Measurements from ENCODE around the gene RSAD2.
"Not testable (repeated sequence)": the region's sequence is repeated elsewhere in the genome, so short reads cannot be mapped to it uniquely, and the experiment has no call there.

The RSAD2 gene

GRCh38 chr2:6846540-6846939, 31.0 kb upstream of the RSAD2 start:
- no peak overlapping the region for H3K9ac ChIP-seq (ENCODE audit: low read length)
- no peak overlapping the region for H3K27ac ChIP-seq (ENCODE audit: low read length)
- no peaks in the 10 kb centered on the region for H3K36me3 ChIP-seq (ENCODE audit: control insufficient read depth, low read depth, low read length)
- H3K27me3 ChIP-seq (ENCODE audit: control insufficient read depth, insufficient read depth, low read length), result no peaks in the 10 kb centered on the region
- peaks cover 45% of the 10 kb centered on the region for H3K9me3 ChIP-seq (ENCODE audit: control insufficient read depth, low read depth, low read length)
- H3K4me3 ChIP-seq (ENCODE audit: low read length), result no peak overlapping the region
- no peaks in the 10 kb centered on the region for H3K4me1 ChIP-seq (ENCODE audit: control insufficient read depth, low read depth, low read length)

GRCh38 chr2:6846967-6847681, 30.5 kb upstream of the RSAD2 start:
- Histone ChIP-seq H3K36me3 (ENCODE audit: control insufficient read depth, low read depth, low read length) (no peaks in the 10 kb centered on the region), H3K4me1 (ENCODE audit: control insufficient read depth, low read depth, low read length) (no peaks in the 10 kb centered on the region), H3K27ac (ENCODE audit: low read length) (no peak overlapping the region), H3K9me3 (ENCODE audit: control insufficient read depth, low read depth, low read length) (peaks cover 45% of the 10 kb centered on the region), H3K9ac (ENCODE audit: low read length) (no peak overlapping the region), H3K4me3 (ENCODE audit: low read length) (no peak overlapping the region), H3K27me3 (ENCODE audit: control insufficient read depth, insufficient read depth, low read length) (no peaks in the 10 kb centered on the region)

GRCh38 chr2:6852195-6852594, 25.4 kb upstream of the RSAD2 start:
- H3K4me3 ChIP-seq (ENCODE audit: low read length), result no peak overlapping the region
- no peaks in the 10 kb centered on the region for H3K27me3 ChIP-seq (ENCODE audit: control insufficient read depth, insufficient read depth, low read length)
- no peaks in the 10 kb centered on the region for H3K36me3 ChIP-seq (ENCODE audit: control insufficient read depth, low read depth, low read length)
- H3K9me3 ChIP-seq (ENCODE audit: control insufficient read depth, low read depth, low read length), result peaks cover 8% of the 10 kb centered on the region
- no peak overlapping the region for H3K27ac ChIP-seq (ENCODE audit: low read length)
- no peak overlapping the region for H3K9ac ChIP-seq (ENCODE audit: low read length)
- H3K4me1 ChIP-seq (ENCODE audit: control insufficient read depth, low read depth, low read length), result no peaks in the 10 kb centered on the region

GRCh38 chr2:6854416-6854815, 23.2 kb upstream of the RSAD2 start:
- Histone ChIP-seq H3K4me3 (ENCODE audit: low read length) (no peak overlapping the region), H3K9ac (ENCODE audit: low read length) (no peak overlapping the region), H3K4me1 (ENCODE audit: control insufficient read depth, low read depth, low read length) (no peaks in the 10 kb centered on the region), H3K27ac (ENCODE audit: low read length) (no peak overlapping the region), H3K36me3 (ENCODE audit: control insufficient read depth, low read depth, low read length) (no peaks in the 10 kb centered on the region), H3K27me3 (ENCODE audit: control insufficient read depth, insufficient read depth, low read length) (no peaks in the 10 kb centered on the region), H3K9me3 (ENCODE audit: control insufficient read depth, low read depth, low read length) (peaks cover 5% of the 10 kb centered on the region)

GRCh38 chr2:6855860-6856547, 21.6 kb upstream of the RSAD2 start:
- Histone ChIP-seq H3K4me1 (ENCODE audit: control insufficient read depth, low read depth, low read length) (no peaks in the 10 kb centered on the region), H3K36me3 (ENCODE audit: control insufficient read depth, low read depth, low read length) (no peaks in the 10 kb centered on the region), H3K9ac (ENCODE audit: low read length) (no peak overlapping the region), H3K27me3 (ENCODE audit: control insufficient read depth, insufficient read depth, low read length) (no peaks in the 10 kb centered on the region), H3K27ac (ENCODE audit: low read length) (no peak overlapping the region), H3K4me3 (ENCODE audit: low read length) (no peak overlapping the region), H3K9me3 (ENCODE audit: control insufficient read depth, low read depth, low read length) (peaks cover 5% of the 10 kb centered on the region)

DNA sequence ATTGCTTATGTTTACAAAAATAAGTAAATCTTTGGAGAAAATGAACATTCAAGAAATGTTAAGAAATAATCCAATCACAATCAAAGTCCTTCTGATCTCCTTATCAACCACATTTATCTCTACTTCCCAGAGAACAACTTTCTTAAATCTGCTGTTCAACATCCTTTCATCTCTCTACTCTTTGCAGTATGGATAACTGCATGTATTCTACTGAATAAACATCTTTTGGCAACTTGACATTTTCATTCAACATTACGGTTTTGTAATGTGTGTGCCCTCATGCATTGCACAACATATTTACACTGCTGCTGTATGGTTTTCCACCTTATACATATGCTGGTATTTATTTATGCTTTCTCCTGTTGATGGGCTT, 21.0 kb upstream of the RSAD2 start:
- H3K9ac ChIP-seq (ENCODE audit: low read length), result no peak overlapping the region
- H3K27me3 ChIP-seq (ENCODE audit: control insufficient read depth, insufficient read depth, low read length), result no peaks in the 10 kb centered on the region
- H3K4me3 ChIP-seq (ENCODE audit: low read length), result no peak overlapping the region
- H3K9me3 ChIP-seq (ENCODE audit: control insufficient read depth, low read depth, low read length), result peaks cover 5% of the 10 kb centered on the region
- no peaks in the 10 kb centered on the region for H3K4me1 ChIP-seq (ENCODE audit: control insufficient read depth, low read depth, low read length)
- no peak overlapping the region for H3K27ac ChIP-seq (ENCODE audit: low read length)
- no peaks in the 10 kb centered on the region for H3K36me3 ChIP-seq (ENCODE audit: control insufficient read depth, low read depth, low read length)

GRCh38 chr2:6858466-6859027, 19.0 kb upstream of the RSAD2 start:
- not testable (repeated sequence) for H3K27ac ChIP-seq (ENCODE audit: low read length); H3K36me3 ChIP-seq (ENCODE audit: control insufficient read depth, low read depth, low read length); H3K27me3 ChIP-seq (ENCODE audit: control insufficient read depth, insufficient read depth, low read length); H3K9ac ChIP-seq (ENCODE audit: low read length); H3K4me1 ChIP-seq (ENCODE audit: control insufficient read depth, low read depth, low read length); H3K4me3 ChIP-seq (ENCODE audit: low read length); H3K9me3 ChIP-seq (ENCODE audit: control insufficient read depth, low read depth, low read length)

DNA sequence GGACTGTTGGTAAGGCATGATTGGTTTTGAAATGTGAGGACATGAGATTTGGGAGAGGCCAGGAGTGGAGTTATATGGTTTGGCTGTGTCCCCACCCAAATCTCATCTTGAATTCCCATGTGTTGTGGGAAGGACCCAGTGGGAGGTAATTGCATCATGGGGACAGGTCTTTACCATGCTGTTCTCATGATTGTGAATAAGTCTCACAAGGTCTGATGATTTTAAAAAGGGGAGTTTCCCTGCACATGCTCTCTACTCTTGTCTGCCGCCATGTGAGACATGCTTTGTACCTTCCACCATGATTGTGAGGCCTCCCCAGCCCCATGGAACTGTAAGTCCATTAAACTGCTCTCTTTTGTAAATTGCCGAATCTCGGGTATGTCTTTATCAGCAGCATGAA, 17.3 kb upstream of the RSAD2 start:
- Histone ChIP-seq H3K9me3 (ENCODE audit: control insufficient read depth, low read depth, low read length) (peaks cover 5% of the 10 kb centered on the region), H3K27ac (ENCODE audit: low read length) (no peak overlapping the region), H3K27me3 (ENCODE audit: control insufficient read depth, insufficient read depth, low read length) (peaks cover 23% of the 10 kb centered on the region), H3K4me1 (ENCODE audit: control insufficient read depth, low read depth, low read length) (no peaks in the 10 kb centered on the region), H3K4me3 (ENCODE audit: low read length) (no peak overlapping the region), H3K9ac (ENCODE audit: low read length) (no peak overlapping the region), H3K36me3 (ENCODE audit: control insufficient read depth, low read depth, low read length) (no peaks in the 10 kb centered on the region)

DNA sequence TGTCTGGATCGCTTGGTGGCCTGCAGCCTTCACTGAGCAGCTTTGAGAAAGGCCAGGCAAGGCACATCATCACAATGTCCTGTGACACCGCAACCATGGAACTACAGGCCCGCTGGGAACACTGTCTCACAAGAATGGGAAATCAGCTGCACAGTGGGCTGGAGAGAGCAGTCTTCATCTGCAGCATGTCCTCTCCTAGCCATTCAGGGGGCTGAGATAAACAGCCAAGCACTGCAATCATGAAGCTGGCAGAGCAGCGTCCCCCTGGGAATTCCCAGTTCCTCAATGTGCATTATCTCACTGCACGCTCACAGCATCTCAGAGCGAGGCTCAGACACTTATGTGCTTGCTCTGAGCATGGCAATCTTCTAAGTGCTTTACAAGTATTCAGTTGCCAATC, 13.8 kb upstream of the RSAD2 start:
- peaks cover 47% of the 10 kb centered on the region for H3K27me3 ChIP-seq (ENCODE audit: control insufficient read depth, insufficient read depth, low read length)
- no peak overlapping the region for H3K27ac ChIP-seq (ENCODE audit: low read length)
- no peak overlapping the region for H3K4me3 ChIP-seq (ENCODE audit: low read length)
- no peaks in the 10 kb centered on the region for H3K4me1 ChIP-seq (ENCODE audit: control insufficient read depth, low read depth, low read length)
- no peaks in the 10 kb centered on the region for H3K9me3 ChIP-seq (ENCODE audit: control insufficient read depth, low read depth, low read length)
- H3K9ac ChIP-seq (ENCODE audit: low read length), result no peak overlapping the region
- no peaks in the 10 kb centered on the region for H3K36me3 ChIP-seq (ENCODE audit: control insufficient read depth, low read depth, low read length)

DNA sequence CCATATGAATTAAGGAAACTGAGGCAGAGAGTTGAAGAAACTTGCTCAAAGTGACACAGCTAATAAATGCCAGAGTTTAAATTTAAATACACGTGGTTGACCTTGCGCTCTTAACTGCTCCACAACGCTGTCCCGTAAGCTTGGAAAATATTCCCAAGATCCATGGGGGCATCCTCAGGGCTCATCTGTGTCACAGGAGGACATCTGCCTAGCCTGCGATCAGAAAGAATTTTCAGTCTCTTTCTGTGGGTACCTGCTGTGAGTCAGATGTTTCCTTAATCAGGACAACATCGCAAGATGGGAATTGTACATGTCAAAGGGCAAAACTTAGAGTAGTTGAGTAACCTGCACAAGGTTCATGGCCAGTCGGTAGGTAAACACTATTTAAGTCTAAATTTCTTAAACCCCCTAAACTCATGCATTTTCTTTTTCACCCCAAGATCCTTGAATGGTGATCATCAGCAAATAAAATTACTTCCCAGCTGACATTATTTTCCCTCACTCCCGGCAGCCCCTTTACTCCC, 13.3 kb upstream of the RSAD2 start:
- Histone ChIP-seq H3K27me3 (ENCODE audit: control insufficient read depth, insufficient read depth, low read length) (peaks cover 47% of the 10 kb centered on the region), H3K36me3 (ENCODE audit: control insufficient read depth, low read depth, low read length) (no peaks in the 10 kb centered on the region), H3K9me3 (ENCODE audit: control insufficient read depth, low read depth, low read length) (no peaks in the 10 kb centered on the region), H3K27ac (ENCODE audit: low read length) (no peak overlapping the region), H3K9ac (ENCODE audit: low read length) (no peak overlapping the region), H3K4me1 (ENCODE audit: control insufficient read depth, low read depth, low read length) (no peaks in the 10 kb centered on the region), H3K4me3 (ENCODE audit: low read length) (no peak overlapping the region)

DNA sequence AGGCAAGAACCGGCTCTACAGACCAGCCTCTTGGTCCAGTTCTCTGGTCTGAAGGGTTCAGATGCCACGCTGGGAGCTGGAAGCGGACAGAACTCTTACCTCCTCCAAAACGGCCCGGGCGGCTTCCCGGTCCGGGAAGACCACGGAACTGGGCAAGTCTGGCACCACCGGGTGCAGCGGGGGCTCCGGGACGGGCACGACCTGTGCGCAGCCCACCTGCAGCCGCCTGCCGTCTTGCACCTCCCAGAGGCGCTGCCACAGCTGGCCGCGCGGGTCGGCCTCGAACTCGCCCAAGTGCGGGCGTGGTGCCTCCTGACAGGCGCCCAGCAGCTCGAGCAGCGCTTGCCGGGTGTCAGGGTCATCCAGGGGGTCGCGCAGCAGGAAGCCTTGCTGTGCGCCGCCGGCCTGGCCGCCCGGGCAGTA, 12.6 kb upstream of the RSAD2 start:
- Histone ChIP-seq H3K27me3 (ENCODE audit: control insufficient read depth, insufficient read depth, low read length) (peaks cover 47% of the 10 kb centered on the region), H3K27ac (ENCODE audit: low read length) (no peak overlapping the region), H3K36me3 (ENCODE audit: control insufficient read depth, low read depth, low read length) (no peaks in the 10 kb centered on the region), H3K4me3 (ENCODE audit: low read length) (peak overlapping the region; percentile 63), H3K9me3 (ENCODE audit: control insufficient read depth, low read depth, low read length) (no peaks in the 10 kb centered on the region), H3K9ac (ENCODE audit: low read length) (no peak overlapping the region), H3K4me1 (ENCODE audit: control insufficient read depth, low read depth, low read length) (no peaks in the 10 kb centered on the region)

Data from iPS-18a (cell line).